ENCODE results near the gene KCNJ1. TPM values are rescaled to one million over a fixed set of nuclear protein-coding genes. Genes with fewer than 3 reads are reported as not detected.

KCNJ1 gene
- total RNA-seq, 6 experiments from 2014 or later: not detected

DNA sequence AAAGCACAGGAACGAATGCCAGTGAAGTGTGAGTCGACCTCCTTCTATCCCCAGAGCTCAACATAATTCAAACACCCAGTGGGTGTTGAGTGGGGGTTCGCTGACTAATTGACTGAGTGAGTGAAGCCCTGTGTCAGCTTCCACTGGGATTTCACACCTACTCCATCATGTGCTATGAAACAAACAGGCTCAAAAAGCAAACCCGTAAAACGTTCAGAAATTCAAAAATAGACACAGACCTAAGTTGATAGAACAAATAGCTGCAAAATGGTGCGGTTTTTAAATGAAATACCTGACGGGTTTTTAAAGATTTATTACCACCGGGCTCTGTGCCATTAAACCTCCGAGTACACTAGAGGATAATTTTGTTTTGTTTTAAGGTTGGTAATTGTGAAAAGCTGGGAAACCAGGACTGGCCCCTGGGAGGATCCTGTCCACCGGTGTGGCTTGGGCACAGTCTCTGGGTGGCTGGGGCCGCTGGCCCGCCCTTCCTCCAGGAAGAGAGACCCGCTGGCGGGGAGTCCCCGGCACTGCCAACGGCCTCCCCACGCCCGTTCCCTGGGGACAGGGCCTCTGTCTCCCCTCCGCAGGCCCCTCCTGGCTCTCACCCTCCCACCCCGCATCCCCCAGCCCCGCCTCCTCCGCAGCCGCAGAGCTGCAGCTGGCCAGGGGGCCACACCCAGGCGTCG, 37.7 kb upstream of the KCNJ1 start:
- peak overlapping the region; percentile 37; the same call in 1 of the 2 replicates for H3K4me3 Mint-ChIP-seq
- TF ChIP-seq, protein P1, sequence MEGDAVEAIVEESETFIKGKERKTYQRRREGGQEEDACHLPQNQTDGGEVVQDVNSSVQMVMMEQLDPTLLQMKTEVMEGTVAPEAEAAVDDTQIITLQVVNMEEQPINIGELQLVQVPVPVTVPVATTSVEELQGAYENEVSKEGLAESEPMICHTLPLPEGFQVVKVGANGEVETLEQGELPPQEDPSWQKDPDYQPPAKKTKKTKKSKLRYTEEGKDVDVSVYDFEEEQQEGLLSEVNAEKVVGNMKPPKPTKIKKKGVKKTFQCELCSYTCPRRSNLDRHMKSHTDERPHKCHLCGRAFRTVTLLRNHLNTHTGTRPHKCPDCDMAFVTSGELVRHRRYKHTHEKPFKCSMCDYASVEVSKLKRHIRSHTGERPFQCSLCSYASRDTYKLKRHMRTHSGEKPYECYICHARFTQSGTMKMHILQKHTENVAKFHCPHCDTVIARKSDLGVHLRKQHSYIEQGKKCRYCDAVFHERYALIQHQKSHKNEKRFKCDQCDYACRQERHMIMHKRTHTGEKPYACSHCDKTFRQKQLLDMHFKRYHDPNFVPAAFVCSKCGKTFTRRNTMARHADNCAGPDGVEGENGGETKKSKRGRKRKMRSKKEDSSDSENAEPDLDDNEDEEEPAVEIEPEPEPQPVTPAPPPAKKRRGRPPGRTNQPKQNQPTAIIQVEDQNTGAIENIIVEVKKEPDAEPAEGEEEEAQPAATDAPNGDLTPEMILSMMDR (IDR thresholded peaks at IDR 0.05): no peak
- peaks cover 8% of the 10 kb centered on the region; the same call in 1 of the 2 replicates for H3K27me3 Mint-ChIP-seq (ENCODE audit: insufficient read depth)
- H3K4me1 Mint-ChIP-seq (ENCODE audit: low read depth): peaks cover 75% of the 10 kb centered on the region
- no peak overlapping the region; the same call in 1 of the 2 replicates for H3K27ac Mint-ChIP-seq
- no peaks in the 10 kb centered on the region for H3K9me3 Mint-ChIP-seq
- DNase-seq: no peak
- no peaks in the 10 kb centered on the region for H3K36me3 Mint-ChIP-seq (ENCODE audit: low read depth)

DNA sequence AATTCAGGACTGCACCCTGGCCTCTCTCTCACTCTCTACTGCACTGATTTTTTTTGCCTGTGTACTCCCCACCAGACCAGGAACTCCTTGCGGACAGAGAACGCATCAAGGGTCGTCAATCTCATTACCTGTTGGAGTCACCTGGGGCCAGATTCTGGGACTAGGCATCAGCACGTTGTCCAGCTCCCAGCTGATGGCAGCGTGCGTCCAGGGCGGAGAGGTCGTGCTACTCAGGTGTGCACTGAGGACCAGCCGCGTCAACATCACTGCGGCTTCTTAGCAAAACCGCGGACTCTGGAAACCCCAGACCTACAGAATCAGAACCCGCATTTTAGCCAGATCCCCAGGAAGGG, 37.2 kb upstream of the KCNJ1 start:
- no peaks in the 10 kb centered on the region for H3K36me3 Mint-ChIP-seq (ENCODE audit: low read depth)
- TF ChIP-seq, protein P1 (IDR thresholded peaks at IDR 0.05): no peak
- peaks cover 71% of the 10 kb centered on the region for H3K4me1 Mint-ChIP-seq (ENCODE audit: low read depth)
- H3K27me3 Mint-ChIP-seq (ENCODE audit: insufficient read depth): peaks cover 8% of the 10 kb centered on the region; the same call in 1 of the 2 replicates
- DNase-seq: no peak
- H3K4me3 Mint-ChIP-seq: no peak overlapping the region; the same call in 1 of the 2 replicates
- H3K27ac Mint-ChIP-seq: no peak overlapping the region
- no peaks in the 10 kb centered on the region for H3K9me3 Mint-ChIP-seq

DNA sequence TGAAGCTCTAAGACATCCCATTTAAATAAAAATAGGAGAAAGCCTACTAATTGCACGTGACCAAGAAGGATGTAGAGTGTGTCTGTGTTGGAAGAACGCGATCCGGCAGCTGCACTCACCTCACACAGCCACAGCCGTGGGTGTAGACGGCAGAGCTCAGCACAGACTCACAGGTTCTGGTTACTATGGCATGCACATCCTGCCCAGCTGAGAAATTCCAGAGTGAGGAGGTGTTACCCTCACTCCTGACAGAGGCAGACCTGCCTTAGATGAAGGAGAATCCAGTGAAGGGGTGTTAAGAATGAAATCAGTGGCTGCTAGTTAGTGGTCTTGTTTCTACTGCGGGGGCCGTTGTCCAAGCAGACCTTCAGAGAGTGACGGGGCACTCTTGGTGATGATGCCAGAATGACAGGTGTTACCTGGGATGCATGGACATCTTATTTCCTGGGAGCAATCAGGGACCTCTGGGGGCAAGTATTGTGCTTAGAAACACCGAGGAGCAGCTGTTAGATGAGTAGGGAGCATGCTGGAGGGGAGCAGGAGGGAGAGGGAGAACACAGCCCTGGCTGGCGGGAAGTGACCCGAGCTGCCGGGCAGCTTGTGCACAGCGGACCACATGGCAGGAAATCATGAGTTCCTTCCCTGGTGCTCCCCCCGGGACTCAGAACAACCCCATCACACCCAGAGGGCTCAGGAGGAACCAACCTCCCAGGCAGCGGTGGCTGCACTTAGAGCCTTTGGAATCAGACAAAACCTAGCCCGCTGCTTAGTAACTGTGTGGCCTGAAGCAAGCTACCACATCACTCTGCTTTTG, 36.4 kb upstream of the KCNJ1 start:
- TF ChIP-seq, protein P1 (IDR thresholded peaks at IDR 0.05): no peak
- Mint-ChIP-seq H3K27me3 (ENCODE audit: insufficient read depth) (peaks cover 8% of the 10 kb centered on the region), H3K9me3 (no peaks in the 10 kb centered on the region), H3K4me3 (peak overlapping the region; percentile 2; the same call in 1 of the 2 replicates), H3K4me1 (ENCODE audit: low read depth) (peaks cover 71% of the 10 kb centered on the region), H3K36me3 (ENCODE audit: low read depth) (no peaks in the 10 kb centered on the region), H3K27ac (no peak overlapping the region; the same call in 1 of the 2 replicates)
- DNase-seq: no peak

DNA sequence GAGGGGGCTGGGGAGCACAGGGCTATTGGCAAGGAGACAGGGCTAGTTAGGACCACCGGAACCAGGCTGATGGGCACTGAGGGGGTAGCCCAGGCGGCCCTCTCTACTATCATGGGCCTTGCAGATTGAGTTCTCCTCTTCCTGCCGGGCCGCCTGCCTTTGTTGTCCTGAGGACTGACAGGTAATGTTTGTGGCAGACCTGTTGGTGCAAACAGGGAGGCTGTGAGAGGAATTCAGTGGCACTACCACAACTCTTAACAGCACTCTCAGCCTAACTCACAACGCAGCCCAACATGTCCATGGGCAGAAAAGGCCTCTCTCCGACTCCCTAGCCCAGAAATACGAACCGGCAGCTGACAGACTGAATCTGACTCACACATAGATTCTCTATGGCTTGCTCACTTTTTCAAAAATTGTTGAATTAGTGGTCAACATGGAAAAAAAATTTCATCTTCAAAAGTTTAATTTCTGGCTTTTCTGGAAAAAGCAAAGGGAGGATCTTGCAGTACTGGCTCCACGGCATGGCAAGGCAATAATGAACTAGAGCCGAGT, 35.5 kb upstream of the KCNJ1 start:
- Mint-ChIP-seq H3K27me3 (ENCODE audit: insufficient read depth) (peaks cover 8% of the 10 kb centered on the region), H3K4me3 (peak overlapping the region; percentile 13; the same call in 1 of the 2 replicates), H3K36me3 (ENCODE audit: low read depth) (no peaks in the 10 kb centered on the region), H3K9me3 (no peaks in the 10 kb centered on the region), H3K4me1 (ENCODE audit: low read depth) (peaks cover 66% of the 10 kb centered on the region), H3K27ac (no peak overlapping the region)
- DNase-seq: peak; percentile 67
- TF ChIP-seq, protein P1 (IDR thresholded peaks at IDR 0.05): no peak

DNA sequence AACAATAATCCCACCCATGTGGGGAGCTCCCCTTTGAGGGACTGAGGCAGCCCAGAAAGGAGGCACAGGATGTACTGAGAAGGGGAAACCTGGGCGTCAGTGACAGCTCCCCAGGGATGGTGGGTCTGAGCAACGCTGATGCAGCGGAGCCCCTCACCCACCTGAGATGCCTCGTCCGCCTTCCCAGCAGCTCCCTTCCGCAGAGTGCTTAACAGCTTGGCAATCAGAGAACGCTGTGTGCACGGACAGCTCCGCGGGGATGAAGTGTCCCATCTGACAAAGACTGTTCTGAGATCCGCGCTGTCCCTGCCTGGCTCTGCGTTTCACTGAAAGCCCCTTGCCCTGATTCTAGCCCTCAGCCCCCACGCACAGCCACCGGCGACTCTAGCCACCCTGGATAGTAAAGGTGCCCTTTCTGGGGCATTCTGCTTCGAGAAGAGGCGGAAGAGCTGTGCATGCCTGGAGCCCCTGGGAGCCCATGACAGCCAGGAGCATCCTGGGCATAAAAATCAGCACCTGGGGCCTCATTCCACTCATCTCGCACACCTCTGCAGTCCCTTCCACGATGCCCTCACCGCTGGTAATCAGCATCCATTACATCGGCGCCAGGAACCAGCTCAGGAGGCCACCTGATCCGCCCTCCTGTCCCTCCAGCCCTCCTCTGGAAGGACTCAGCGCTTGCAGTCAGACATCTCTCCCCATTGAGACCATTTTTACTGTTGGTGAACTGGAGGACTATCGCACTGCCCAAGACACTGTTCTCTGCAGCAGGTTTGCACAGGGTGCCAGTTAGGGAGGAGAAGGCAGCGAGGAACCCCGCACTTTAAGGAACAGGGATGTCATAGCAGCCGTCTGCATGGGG, 34.8 kb upstream of the KCNJ1 start:
- H3K4me3 Mint-ChIP-seq: no peak overlapping the region
- H3K27me3 Mint-ChIP-seq (ENCODE audit: insufficient read depth): peaks cover 8% of the 10 kb centered on the region
- no peaks in the 10 kb centered on the region for H3K9me3 Mint-ChIP-seq
- peaks cover 59% of the 10 kb centered on the region for H3K4me1 Mint-ChIP-seq (ENCODE audit: low read depth)
- no peak for DNase-seq
- no peaks in the 10 kb centered on the region for H3K36me3 Mint-ChIP-seq (ENCODE audit: low read depth)
- H3K27ac Mint-ChIP-seq: no peak overlapping the region
- TF ChIP-seq, protein P1 (IDR thresholded peaks at IDR 0.05): no peak

All from HFFc6 (cell line).